GM19395 (cell line): ENCODE measurements around the gene PLEKHO2.

Experiments used
- ATAC-seq: cut with Tn5 transposase; IDR thresholded peaks from one replicate; pipeline ENCODE4 v1.9.1; 2021; ENCODE audit warnings: mild to moderate bottlenecking, moderate library complexity; ENCODE audit not compliant: unreplicated experiment

Gene PLEKHO2

GRCh38 chr15:64911311-64912186 is 69.8 kb downstream of the PLEKHO2 start, which contains the start of gene ANKDD1A:
TSS of gene ANKDD1A (plus strand) at chr15:64911902. CDS start at chr15:64911931, 29 bp downstream.
- ATAC-seq: no peak

DNA sequence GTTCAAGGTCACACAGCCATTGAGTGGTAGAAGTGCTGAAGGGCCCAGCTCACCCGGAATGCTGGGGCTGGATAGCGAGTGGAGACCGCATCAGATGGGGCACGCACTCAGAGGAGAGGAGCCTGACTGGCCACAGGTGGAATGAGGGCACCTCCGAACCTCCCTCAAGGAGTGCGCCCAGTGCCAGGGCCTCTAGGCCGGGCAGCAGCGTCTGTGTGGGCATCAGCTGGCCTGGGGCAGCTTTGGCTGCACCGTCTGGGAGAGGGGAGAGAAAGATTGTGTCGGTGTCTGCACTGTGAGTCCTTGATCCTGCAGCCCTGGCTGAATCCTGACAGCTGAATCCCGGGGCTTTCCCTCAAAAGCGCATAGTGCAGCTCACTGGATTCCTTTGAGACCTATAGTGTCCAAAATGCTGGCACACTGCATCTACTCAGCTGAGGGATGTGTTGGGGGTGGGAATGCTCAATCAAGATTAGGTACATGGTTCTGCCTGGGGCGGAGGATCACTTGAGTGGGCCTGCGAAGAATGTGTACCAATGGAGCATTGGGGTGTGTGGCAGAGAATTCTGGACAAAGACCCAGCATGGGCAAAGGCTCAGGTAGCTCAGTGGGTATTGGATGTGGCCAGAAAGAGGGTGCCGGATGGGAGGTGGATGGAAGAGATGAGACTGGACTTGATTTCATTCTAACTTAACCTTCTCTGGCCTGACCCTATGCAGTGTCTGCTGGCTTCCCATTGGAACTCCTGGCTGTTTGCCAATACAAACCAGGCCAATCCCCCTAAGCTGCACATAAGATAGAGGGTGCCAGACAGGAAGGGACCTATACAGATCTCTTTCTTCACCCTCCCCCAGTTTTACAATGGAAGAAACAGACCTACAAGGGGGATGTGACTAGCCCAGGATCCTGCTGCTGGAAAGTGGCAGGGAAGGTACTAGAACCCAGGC is 70.9 kb downstream of the PLEKHO2 start:
- ATAC-seq: no peak

- ATAC-seq: no peak
These were observed 74.0 kb downstream of the PLEKHO2 start for GRCh38 chr15:64915518-64916227.

DNA sequence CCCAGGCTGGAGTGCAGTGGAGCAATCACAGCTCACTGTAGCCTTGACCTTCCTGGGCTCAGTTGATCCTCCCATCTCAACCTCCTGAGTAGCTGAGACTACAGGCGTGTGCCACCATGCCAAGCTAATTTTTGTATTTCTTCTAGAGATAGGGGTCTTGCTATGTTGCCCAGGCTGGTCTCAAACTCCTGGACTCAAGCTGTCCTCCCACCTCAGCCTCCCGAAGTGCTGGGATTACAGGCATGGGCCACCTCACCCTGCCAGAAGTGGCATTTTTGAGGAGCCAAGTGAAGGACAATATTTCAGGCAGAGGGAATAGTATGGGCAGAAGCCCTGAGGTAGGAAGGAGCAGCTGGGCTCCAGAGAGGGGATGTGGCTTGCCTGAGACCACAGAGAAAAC is 74.7 kb downstream of the PLEKHO2 start:
- no peak for ATAC-seq

- no peak for ATAC-seq
These were observed 75.5 kb downstream of the PLEKHO2 start for GRCh38 chr15:64917211-64917610.
